NCI-H345 (cell line): ENCODE data around the gene KIAA1328.

Experiments used
- DNase-seq: peaks from one replicate; lab custom pipeline; 2025; lab: John Stamatoyannopoulos, UW

The KIAA1328 gene

DNA sequence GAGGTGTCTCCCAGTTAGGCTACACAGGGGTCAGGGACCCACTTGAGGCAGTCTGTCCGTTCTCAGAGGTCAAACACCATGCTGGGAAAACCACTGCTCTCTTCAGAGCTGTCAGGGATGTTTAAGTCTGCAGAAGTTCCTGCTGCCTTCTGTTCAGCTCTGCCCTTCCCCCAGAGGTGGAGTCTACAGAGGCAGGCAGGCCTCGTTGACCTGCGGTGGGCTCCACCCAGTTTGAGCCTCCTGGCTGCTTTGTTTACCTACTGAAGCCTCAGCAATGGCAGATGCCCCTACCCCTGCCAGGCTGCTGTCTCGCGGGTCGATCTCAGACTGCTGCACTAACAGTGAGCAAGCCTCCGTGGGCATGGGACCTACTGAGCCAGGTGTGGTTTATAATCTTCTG lies 390.3 kb downstream of the KIAA1328 start:
- no peak for DNase-seq

DNA sequence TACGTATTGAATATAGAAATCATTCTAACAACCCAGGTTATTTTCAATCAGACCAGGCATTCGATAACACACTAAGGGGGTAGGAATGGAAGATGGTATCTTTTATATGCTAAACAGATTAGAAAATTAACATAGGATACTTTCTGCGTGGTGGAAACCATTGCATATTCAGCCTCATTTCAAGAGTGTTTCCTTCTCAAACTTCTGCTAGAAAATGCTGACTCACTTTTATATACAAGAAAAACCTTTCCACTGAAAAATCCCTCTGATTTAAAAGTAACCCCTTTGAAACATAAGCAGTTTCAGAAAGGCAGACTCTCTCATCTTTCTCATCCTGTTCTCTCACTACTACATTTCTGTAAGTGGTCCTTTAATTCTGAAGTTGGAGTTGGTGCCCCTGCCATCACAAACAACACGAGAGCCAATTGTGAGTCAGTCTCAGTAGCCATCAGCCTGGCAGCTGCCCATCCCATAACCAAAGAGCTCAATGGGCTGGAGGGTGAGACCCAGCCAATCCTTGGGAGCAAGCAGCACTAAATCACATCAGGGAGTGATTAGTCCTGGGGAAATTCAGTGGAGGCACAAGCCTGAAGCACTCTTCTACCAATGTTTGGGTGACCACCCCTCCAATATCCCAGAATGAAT lies 393.5 kb downstream of the KIAA1328 start:
- DNase-seq: no peak

DNA sequence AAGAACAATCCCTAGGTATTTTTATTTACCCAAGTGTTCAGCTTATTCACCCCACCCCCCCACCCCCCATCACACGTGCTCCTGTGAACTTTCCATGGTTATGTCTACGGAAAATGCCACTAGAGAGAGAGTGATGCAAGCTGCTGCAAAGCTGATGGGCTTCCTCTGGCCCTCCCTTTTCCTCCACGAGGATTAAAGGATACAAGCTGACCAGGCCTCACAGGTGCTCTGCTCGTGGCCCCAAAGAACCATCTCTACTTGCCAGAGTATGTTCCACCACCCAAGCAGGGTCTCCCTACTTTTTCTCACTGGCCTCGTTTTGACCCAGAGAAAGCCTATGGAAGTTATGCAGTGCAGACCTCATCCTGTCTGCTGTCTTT lies 394.1 kb downstream of the KIAA1328 start:
- DNase-seq: no peak

DNA sequence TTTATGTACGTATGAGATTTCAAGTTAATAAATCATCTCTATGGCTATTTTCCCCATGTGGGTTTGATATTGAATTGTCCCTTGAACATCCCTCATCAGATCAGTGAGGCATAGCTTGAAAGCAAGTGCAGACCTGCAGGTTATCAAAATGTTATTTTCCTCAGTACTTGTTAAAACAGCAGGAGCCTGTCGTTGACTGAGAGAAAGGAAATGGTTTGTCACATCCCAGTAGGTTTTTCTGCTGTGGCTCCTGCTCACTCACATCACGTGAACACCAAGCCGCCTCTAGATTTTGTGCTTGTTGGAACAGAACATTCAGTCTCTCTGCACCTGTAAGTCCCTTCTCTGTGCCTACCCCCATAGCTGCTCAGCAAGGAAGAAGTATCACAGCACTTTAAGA lies 396.4 kb downstream of the KIAA1328 start:
- DNase-seq: peak; percentile 60

DNA sequence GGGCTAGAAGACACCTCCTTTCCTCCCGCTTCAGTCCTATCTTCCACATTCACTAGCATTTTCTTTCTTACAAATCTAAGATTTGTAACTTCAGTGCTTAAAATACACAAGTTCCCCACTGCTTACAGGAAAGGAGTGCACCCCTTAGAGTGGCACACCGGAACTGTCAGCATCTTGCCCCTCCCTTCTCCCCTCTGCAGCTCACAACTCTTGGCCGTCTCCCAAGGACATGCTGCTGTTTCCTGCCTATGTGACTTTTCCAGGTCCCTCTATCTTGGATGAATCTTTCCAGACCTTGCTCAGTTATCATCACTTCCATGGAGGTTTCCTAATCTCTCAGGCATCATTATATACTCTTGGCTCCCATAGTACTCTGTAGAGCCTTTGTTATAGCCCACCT lies 401.8 kb downstream of the KIAA1328 start:
- no peak for DNase-seq

DNA sequence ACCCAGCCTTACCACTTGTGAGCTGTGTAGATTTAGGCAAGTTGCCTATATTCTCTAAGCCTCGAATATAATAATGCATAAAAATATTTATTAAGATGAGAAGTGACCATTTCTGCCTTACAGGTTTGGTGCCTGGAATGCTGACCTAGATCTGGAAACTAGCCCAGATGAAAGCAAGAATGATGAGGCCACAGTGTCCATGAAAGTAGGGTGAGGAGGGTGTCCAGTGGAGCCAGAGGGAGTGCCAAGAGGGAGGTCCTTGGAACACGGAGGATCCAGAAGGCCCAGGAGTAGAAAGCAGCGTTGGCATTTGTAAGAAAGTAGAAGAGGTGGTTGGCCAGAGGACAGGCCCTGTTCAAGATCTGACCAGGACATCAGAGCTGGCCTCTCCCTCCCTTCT lies 402.3 kb downstream of the KIAA1328 start:
- DNase-seq: no peak

GRCh38 chr18:37235583-37235982 lies 406.7 kb downstream of the KIAA1328 start:
- no peak for DNase-seq

DNA sequence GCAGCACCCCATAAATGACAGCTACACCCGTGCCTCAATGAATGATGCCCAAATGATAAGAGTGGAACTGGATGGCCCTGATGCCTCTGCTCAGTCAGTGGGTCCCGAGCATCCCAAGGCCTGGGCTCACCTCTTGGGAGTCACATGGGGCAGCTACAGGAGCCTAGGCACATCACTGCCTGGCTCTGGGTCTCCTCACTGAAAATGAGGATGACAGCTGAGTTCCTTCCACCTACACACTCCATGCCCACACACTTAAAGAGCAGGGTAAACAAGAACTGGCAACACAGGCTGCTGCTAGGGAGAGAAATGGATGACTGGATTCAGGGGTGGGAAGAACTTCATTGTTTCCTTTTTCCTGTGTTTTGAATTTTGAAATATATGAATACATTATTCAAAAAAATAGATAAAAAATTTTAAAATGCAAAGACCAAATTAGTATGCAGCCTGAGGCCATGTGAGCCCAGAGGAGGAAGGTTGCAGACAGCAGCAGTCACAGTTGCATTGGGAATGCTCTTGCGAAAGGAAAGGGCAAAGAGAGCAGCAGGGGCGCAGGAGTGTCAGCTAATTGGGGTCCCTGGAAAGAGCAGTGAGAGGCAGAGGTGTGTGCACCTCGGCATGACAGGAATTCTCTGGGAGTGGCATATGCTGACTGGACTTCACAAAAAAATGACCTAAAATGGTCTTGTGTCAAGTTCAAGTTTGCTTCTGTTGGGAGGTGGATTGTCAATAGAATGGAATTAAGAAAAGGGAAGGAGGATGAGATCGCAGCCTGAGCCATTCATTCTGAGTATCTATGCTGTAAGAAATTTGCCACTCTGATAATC lies 409.6 kb downstream of the KIAA1328 start:
- peak; percentile 12 for DNase-seq

GRCh38 chr18:37242091-37242490 lies 413.2 kb downstream of the KIAA1328 start:
- DNase-seq: no peak

GRCh38 chr18:37242826-37243560 lies 414.1 kb downstream of the KIAA1328 start:
- no peak for DNase-seq

GRCh38 chr18:37243741-37244140 lies 414.8 kb downstream of the KIAA1328 start:
- DNase-seq: no peak

DNA sequence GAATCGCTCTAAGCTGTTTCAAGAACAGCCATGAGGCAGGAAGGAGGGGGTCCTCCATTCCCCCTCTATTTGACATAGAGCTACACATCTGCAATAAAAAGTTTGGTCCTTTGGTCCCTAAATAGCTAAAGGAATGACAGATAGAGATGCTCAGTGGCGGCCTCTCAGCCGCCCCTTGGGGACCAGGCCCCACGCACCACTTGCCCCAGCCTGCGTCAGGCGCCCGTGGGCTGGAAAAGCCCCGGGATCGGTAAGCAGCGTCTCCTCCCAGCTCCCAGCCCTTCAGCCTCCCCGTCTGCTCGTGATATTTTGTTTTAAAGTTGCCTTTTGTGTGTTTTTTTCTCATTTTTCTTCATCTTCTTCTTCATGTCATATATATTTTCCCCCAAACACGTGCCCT lies 415.7 kb downstream of the KIAA1328 start:
- no peak for DNase-seq

GRCh38 chr18:37246779-37247340 lies 417.9 kb downstream of the KIAA1328 start:
- no peak for DNase-seq

DNA sequence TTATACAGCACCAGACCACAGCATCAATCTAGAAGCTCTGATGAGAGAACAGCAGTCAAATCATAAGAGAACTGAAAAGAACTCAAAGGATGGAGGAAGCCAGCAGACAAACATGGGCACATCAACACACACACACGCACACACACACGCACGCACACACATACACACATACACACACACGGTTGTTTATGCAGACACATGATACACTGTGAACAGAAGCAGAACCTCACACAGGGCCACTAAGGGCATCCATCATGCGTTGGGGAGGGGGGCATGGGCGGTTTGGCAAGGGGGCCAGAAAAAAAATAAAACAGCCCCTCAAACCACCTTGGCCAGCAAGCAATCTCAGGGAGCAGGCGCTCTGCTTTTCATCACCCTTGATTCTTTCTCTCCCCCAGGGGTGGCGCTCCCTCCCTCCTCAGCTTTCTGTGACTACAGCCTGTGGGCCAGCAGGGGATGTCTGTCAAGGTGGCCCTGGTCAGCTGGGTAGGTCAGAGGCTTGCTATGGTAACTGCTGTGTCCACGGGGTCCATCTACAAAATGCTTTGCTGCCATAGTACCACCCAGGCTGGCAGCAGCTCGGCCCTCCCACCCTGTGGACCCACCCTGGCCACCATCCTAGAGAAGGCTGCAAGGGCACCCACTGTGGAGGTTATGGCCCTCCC lies 418.7 kb downstream of the KIAA1328 start:
- no peak for DNase-seq

GRCh38 chr18:37248281-37248680 lies 419.4 kb downstream of the KIAA1328 start:
- no peak for DNase-seq

DNA sequence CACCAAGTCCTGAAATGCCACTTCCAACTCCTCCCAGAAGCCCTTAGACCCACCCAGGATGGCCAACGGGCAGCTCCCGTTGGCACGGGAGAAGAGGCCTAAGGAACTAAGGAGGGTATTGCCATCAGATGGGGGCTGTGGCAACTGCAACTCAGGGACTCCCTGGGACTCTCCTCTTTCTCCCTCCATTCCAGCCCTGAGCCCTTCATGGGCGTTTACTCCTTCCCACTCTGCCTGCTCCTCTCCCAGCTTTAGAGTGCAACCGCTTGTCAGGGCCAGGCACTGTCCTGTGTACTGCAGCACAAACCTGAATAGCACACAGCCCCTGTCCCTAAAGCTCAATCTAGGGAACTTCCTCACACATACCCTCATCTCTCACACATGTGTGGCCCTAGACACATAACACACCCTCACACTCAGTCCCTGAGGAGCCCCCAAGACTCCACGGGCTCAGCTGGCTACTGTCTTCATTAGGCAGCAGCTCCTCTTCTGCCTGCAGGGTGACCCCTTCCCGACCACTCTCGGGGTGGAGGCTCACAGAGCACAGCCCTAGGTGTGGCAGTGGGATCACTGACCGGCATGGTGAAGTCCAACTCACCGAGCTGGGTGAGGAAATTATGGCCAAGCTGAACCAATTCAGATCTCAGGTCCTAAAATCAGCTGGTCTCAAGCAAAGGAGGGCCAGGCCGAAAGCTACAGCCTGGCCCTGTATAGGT lies 420.4 kb downstream of the KIAA1328 start:
- DNase-seq: no peak

GRCh38 chr18:37249895-37250618 lies 421.1 kb downstream of the KIAA1328 start:
- no peak for DNase-seq

DNA sequence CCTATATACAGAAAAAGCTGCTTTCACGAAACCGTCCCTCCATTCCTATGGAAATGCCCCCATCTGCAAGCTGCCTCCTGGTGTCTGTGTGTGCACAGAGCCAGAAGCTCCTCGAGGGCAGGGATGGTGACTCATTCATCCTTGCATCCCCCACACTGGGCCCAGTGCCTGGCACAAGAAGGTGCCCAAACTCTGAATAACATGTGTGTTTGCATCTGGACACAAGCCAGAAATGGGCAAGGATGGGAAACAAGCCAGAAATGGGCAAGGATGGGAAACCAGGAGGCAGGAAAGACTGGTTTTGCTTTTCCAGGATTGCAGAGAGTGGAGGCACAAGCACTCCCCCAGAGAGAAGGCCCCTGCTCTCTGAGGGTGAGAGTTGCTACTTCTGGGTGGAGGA lies 422.8 kb downstream of the KIAA1328 start:
- peak; percentile 57 for DNase-seq

DNA sequence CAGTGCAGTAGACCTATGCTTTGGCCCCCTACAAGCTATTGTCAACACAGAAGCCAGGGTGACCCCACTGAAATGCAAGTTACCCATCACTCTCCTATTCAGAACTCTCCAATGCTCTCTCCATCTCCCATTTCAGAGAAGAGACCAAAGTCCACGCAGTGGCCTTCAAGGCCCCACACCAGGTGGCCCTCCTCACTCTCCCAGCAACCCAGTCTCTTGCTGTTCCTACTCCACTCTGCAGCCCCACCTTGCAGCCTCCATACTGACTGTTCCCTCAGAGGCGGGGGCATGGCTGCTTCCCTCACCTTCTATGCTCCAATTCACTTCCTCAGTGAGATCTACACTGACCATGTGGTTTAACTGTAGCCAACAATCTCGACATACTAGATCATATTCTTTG lies 423.4 kb downstream of the KIAA1328 start:
- no peak for DNase-seq

DNA sequence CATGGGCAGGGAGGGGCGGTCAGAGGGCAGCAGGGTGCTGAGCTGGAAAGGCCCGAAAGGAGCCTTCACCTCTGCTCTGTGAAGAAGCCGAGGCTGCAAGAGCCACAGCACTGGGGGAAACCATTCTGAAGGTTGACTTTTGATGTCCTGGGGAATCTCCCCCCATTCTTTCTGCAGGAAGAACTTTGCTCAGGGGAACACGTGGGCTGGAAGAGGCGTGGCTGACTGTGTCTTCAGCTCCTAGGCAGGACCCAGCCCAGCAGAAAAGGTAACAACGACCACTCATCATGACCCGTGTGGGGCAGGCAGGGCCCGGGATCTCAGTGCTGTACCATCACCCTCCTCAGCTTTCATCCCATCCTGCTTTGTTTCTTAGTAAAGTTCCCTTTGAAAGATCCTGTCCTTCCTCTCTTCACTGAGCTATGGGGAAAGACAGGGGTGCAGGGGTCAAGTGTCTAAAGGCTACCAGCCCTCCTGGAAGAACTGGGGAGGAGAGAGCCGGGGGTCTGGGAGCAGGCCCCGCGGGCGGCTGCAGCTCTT lies 424.0 kb downstream of the KIAA1328 start:
- no peak for DNase-seq
